Stomach (tissue), 4 donors: ENCODE data around the gene SUMO3.

Experiments used
- POLR2AphosphoS5 ChIP-seq, 3 donors: sonication (generic); formaldehyde crosslinking; IDR thresholded peaks; one replicate each; pipeline ENCODE4 v1.6.1; 2016; ENCODE audit warnings: antibody characterized with exemption in 3 of 3
- TF ChIP-seq, protein P1 (sequence below), 7 experiments: fragments of 450-650 bp in 4 of 7; fragments of 200-600 bp in 3 of 7; sonication (generic) in 3 of 7; IDR thresholded peaks; one replicate each; pipeline ENCODE4 v1.5.1; 2016 to 2019; ENCODE audit warnings: antibody characterized with exemption in 7 of 7, control low read depth in 2 of 7, mild to moderate bottlenecking in 1 of 7

DNA sequence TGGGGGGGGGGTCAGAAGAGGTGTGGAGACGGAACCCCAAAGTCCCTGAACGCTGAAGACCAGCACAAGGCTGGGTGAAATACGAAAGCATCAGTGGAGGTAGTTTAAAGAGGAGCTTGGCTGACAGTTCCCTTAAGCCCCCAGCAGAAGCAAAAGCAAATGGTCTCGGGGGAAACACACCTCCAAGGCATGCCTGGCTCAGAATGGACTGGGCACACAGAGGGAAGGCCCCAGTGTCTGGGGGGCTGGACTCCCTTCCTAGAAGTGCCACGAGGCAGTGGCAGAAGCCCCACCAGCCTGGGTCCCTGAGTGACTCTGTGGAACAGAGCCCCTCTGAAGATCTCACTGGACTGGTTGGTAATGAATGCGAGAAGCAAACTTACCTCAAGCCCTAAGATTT lies 60.1 kb downstream of the SUMO3 start:
- TF ChIP-seq, protein P1, sequence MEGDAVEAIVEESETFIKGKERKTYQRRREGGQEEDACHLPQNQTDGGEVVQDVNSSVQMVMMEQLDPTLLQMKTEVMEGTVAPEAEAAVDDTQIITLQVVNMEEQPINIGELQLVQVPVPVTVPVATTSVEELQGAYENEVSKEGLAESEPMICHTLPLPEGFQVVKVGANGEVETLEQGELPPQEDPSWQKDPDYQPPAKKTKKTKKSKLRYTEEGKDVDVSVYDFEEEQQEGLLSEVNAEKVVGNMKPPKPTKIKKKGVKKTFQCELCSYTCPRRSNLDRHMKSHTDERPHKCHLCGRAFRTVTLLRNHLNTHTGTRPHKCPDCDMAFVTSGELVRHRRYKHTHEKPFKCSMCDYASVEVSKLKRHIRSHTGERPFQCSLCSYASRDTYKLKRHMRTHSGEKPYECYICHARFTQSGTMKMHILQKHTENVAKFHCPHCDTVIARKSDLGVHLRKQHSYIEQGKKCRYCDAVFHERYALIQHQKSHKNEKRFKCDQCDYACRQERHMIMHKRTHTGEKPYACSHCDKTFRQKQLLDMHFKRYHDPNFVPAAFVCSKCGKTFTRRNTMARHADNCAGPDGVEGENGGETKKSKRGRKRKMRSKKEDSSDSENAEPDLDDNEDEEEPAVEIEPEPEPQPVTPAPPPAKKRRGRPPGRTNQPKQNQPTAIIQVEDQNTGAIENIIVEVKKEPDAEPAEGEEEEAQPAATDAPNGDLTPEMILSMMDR (IDR thresholded peaks at IDR 0.05) = no peak
- no peak for TF ChIP-seq POLR2AphosphoS5 (IDR thresholded peaks at IDR 0.05)
